ENCODE data around the gene HASPIN.
"Not testable (repeated sequence)": the region's sequence is repeated elsewhere in the genome, so short reads cannot be mapped to it uniquely, and the experiment has no call there.

GRCh38 chr17:3728099-3728498 is 4.4 kb downstream of the HASPIN start:
- not testable (repeated sequence) for TF ChIP-seq CTCF, POLR2A (IDR thresholded peaks at IDR 0.05)

Data from heart left ventricle (tissue), 13 donors.